HG02885 (cell line): ENCODE data around the gene GNPTAB.
"Not testable (repeated sequence)": the region's sequence is repeated elsewhere in the genome, so short reads cannot be mapped to it uniquely, and the experiment has no call there.

ENCODE experiments used
- ATAC-seq: cut with Tn5 transposase; IDR thresholded peaks from one replicate; pipeline ENCODE4 v1.9.1; 2021; ENCODE audit warnings: mild to moderate bottlenecking; ENCODE audit not compliant: unreplicated experiment, poor library complexity

Gene GNPTAB

GRCh38 chr12:101811342-101811741 is 19.4 kb downstream of the GNPTAB start:
- ATAC-seq, result not testable (repeated sequence)

DNA sequence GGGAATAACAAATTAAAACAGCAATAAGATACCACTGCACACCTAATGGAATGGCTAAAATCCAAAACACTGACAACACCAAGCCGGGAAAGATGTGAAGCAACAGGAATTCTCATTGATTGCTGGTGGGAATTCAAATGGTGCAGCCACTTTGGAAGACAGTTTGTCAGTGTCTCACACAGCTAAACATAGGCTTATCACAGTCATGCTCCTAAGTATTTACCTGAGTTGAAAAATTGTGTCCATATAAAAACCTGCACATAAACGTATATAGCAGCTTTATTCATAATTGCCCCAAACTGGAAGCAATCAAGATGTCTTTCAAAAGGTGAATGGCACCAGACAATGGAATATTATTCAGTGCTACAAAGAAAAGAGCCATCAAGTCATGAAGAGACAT is 21.6 kb downstream of the GNPTAB start:
- no peak for ATAC-seq

DNA sequence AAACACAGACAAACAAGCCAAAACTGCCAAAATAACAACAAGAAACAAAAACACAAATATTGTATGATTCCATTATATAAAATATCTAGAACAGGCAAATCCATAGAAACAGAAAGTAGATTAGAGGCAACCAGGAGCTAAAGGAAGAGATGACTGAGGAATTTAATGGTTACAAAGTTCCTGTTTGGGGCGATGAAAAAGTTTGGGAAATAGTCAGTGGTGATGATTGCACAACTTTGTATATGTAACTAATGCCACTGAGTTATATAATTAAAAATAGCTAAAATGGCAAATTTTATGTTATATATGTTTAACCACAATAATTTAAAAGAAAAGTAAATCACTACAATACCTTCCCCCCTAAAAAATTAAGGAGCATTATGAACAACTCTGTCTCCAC is 24.5 kb downstream of the GNPTAB start:
- no peak for ATAC-seq

DNA sequence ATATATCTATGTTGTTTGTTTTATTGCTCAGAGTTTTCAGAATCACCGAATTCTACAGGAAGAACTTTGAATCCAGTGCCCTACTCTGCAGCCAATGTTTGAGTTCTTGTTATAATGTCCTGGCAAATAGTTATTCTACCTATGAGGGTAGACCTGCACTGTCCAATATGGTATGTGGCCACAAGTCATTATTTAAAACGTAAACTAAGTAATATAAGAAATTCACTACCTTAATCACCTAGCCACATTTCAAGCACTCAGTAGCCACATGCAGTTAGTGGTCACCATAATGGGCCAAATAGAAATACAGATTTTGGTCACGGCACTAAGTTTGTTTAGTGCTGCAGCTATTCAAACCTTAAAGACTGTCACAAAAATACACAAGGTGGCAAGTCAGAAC is 26.4 kb downstream of the GNPTAB start:
- ATAC-seq, result peak; percentile 68

DNA sequence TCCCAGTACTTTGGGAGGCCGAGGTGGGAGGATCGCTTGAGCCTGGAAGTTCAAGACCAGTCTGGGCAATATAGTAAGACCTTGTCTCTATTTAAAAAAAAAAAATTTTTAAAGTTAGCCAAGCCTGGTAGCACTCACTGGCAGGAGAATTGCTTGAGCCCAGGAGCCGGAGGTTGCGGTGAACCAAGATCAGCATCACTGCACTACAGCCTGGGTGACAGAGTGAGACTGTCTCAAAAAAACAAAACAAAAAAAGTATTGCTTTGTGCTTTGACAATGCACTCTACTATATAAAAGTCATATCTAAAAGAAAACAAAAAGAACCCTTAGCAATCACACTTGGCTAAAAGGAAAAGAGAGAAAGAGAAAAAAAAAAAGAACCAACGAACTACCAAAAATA is 26.8 kb downstream of the GNPTAB start:
- ATAC-seq, result peak; percentile 91

DNA sequence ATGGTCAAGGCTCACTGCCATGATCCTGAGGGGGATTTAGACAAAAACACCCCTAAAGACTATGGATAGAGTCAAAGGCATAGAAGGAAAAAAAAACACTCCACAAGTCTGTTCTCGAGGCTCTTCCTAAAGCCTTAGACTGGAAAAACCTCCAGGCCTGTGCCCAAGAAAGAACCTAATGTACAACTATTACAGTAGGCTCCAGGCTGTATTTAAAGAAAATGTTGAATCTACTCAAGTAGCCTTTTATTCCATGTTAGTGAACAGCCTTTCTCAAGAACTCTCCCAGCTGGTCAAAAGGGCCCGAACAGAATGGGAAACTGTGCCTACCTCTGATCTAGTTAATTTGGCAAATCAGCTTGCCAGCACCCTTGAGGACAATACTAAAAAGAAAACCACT is 28.3 kb downstream of the GNPTAB start:
- no peak for ATAC-seq

GRCh38 chr12:101799774-101800173 is 31.0 kb downstream of the GNPTAB start:
- no peak for ATAC-seq

DNA sequence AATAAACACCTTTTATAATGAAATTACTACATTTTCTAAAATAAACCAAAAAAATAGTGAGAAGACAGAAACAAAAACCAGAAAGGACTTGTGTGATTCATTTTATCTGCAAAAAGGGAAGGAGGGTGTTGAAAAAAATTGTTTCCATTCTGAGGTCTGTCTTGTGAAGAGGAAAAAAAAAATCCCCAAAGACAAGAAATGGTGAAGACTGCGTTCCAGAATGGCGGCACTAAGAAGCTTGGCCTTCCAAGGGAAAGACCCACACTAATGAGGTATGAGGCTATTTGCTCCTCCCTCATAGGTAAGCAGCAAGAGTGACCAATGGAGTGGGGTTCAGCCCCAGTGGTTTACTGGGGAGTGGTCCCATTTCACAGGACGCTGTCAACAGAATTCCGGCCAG is 35.0 kb downstream of the GNPTAB start:
- no peak for ATAC-seq

DNA sequence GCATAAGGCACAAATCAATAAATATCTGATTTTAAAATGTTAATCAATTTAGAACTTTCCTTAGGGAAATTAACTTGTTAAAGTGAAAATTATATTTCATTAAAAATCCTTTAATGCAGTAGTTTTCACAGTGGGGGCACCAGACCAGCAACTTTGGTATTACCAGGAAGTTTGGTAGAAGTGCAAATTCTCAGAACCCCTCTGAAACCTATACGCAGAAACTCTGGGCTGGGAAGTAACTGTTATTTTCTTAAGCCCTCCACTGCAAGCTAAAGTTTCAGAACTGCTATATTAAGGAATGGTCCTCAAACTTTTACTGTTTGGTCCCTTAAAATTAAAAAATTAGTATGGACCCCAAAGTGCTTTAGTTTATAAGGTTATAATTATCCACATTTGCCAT is 35.7 kb downstream of the GNPTAB start:
- ATAC-seq, result no peak

GRCh38 chr12:101794574-101794973 is 36.2 kb downstream of the GNPTAB start:
- no peak for ATAC-seq

GRCh38 chr12:101793401-101793800 is 37.4 kb downstream of the GNPTAB start:
- peak; percentile 64 for ATAC-seq

GRCh38 chr12:101792046-101792931 is 38.5 kb downstream of the GNPTAB start:
- ATAC-seq, result no peak

DNA sequence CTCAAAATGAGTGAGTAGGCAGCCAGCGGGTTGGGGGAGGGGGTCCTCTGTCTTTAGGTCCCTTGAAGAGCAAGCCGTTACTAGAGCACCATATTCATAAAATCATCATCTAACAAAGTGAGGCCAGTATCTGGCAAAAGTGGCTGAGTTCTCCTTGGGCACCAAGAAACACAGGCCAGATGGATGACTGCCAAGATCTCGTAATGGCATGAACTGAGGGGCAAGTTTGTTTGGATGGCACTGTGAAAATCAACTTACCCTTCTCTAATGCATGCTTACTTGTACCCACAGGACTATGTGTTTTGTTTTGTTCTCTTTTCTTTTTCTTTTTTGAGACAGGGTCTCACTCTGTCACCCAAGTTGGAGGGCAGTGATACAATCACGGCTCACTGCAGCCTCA is 41.6 kb downstream of the GNPTAB start:
- ATAC-seq, result no peak

- ATAC-seq, result no peak
Measured at GRCh38 chr12:101785671-101786070, 45.1 kb downstream of the GNPTAB start.

DNA sequence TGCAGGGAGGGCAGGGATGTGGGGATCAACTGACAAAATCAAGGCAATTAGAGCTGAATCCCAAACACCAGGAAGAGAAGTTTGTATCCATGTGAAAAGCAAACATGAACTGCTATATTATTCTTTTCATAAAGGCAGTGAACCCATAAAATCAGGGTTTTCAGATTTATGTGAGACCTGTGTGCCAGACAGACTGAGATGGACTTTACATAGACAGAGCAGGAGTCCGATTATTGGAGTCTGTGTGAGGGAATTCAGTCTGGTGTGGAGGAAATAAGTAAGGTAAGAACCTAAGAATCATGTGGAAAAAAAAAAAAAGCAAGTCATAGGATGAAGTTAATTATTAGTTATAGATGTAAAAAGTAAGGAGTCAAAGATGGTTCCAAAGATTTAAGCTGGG is 46.4 kb downstream of the GNPTAB start:
- ATAC-seq, result no peak

GRCh38 chr12:101783838-101784237 is 46.9 kb downstream of the GNPTAB start:
- no peak for ATAC-seq

DNA sequence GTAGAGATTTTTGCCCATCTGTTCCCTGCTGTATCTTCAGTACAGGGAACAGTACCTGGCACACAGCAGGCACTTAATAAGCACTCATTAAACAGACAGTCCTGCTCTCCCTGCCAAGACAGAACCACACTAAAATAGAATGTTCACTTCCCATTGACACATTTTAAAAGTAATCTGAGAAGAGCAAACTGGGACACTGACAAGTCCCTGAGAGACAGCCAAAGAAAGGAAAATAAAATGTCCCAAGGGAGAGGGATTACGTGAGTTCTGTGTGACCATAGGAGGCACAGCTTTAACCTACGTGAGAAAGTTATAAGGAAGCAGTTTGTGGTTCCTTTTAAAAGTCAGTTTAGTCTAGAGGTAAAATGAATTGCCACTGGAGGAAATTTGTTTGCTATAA is 47.6 kb downstream of the GNPTAB start:
- no peak for ATAC-seq

DNA sequence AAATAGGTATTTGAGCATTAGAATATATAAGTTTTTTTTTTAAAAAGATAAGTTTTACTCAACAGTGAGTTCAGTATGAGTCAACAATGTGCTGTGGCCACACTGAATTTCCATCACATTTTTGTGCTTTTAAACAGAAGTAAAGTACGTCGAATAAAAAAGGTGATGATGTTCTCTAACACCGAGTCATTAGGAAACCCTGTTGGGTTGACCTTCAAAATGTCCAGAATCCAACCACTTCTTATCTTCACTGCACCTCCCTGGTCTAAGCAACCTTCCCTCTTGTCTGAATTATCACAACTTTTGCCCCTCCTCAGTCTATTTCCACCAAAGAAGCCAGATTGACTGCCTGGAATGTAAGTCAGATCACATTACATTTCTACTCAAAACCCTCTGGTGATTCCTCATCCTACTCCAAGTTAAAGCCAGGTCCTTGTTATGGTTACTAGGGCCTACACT is 48.5 kb downstream of the GNPTAB start:
- no peak for ATAC-seq

- ATAC-seq, result no peak
Measured at GRCh38 chr12:101781834-101782233, 48.9 kb downstream of the GNPTAB start.

- ATAC-seq, result no peak
Measured at GRCh38 chr12:101780599-101780998, 50.2 kb downstream of the GNPTAB start.

DNA sequence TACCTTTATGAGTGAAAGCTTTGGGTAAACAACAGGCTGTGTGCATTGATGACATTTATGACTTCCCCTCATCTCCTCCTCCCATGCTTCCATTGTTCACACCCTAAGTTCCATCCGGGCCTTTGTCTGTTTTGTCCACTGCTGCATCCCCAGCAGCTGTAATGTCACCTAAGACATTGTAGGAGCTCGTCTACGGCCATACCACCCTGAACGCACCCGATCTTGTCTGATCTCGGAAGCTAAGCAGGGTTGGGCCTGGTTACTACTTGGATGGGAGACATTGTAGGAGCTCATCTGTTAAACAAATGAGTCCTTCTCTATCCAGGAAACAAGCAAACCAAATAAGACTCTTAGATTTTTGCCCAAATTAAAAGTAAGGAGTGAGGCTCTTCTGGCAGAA is 51.1 kb downstream of the GNPTAB start:
- no peak for ATAC-seq

DNA sequence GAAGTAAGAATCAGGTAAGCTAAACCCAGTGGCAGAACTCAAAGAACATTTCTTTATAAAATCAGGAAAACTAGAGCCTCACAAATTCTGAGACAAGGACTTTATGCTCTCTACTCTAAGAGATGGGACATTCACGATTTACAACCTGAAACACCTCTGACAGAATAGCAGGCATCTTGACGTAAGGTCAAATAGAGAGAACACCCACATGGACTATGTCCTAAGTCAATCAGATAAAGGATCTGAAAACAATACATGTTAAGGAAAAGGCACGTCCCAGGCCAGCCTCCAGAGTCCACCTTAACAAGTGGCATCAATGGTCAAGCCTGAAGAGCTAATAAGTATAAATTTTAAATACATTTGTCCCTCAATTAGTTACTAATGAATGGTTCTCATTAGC is 51.6 kb downstream of the GNPTAB start:
- ATAC-seq, result no peak
